DMS153 treated with DMSO at 0.1 percent for 48 hours (cell line): ENCODE results near the gene IQCF5.
"Not testable (repeated sequence)": the region's sequence is repeated elsewhere in the genome, so short reads cannot be mapped to it uniquely, and the experiment has no call there.

Experiments
- DNase-seq: peaks from one replicate; lab custom pipeline; 2025; ENCODE audit not compliant: unreplicated experiment; lab: John Stamatoyannopoulos, UW

The IQCF5 gene

GRCh38 chr3:51875501-51875900 is at the start of gene IQCF5:
Gene IQCF5, minus strand, starts transcription at chr3:51875601. Its CDS starts 70 bp downstream, at chr3:51875531.
- no peak for DNase-seq

- DNase-seq = no peak
Measured at GRCh38 chr3:51921081-51921578, 45.7 kb upstream of the IQCF5 start.

- DNase-seq = no peak
Measured at GRCh38 chr3:51916418-51916817, 41.0 kb upstream of the IQCF5 start.

GRCh38 chr3:51908026-51908425 is 32.6 kb upstream of the IQCF5 start:
- no peak for DNase-seq

GRCh38 chr3:51904034-51904823 is 28.8 kb upstream of the IQCF5 start:
- DNase-seq = no peak

GRCh38 chr3:51902361-51902760 is 27.0 kb upstream of the IQCF5 start:
- not testable (repeated sequence) for DNase-seq

- DNase-seq = not testable (repeated sequence)
Measured at GRCh38 chr3:51900043-51900442, 24.6 kb upstream of the IQCF5 start.

GRCh38 chr3:51897391-51897790 is 22.0 kb upstream of the IQCF5 start:
- no peak for DNase-seq

GRCh38 chr3:51896607-51897305 is 21.4 kb upstream of the IQCF5 start:
- no peak for DNase-seq

GRCh38 chr3:51894939-51895338 is 19.5 kb upstream of the IQCF5 start:
- DNase-seq = no peak

GRCh38 chr3:51894391-51894790 is 19.0 kb upstream of the IQCF5 start:
- DNase-seq = no peak

- no peak for DNase-seq
Measured at GRCh38 chr3:51891242-51892039, 16.0 kb upstream of the IQCF5 start.

GRCh38 chr3:51888463-51889105 is 13.2 kb upstream of the IQCF5 start:
- DNase-seq = no peak

- no peak for DNase-seq
Measured at GRCh38 chr3:51887620-51888019, 12.2 kb upstream of the IQCF5 start.

- no peak for DNase-seq
Measured at GRCh38 chr3:51886447-51886846, 11.0 kb upstream of the IQCF5 start.

GRCh38 chr3:51879937-51880336 is 4.5 kb upstream of the IQCF5 start:
- no peak for DNase-seq

GRCh38 chr3:51876186-51876585 is 785 bp upstream of the IQCF5 start:
- no peak for DNase-seq

GRCh38 chr3:51874889-51875288 is 512 bp downstream of the IQCF5 start:
- DNase-seq = no peak

- no peak for DNase-seq
Measured at GRCh38 chr3:51874411-51874810, 990 bp downstream of the IQCF5 start.

GRCh38 chr3:51873876-51874275 is 1.5 kb downstream of the IQCF5 start:
- no peak for DNase-seq

- no peak for DNase-seq
Measured at GRCh38 chr3:51873253-51873766, 2.1 kb downstream of the IQCF5 start.
